Measurements from ENCODE around the gene EMC9. TPM values are rescaled to one million over a fixed set of nuclear protein-coding genes. Genes with fewer than 3 reads are reported as not detected.

The EMC9 gene
- polyA plus RNA-seq, 1 donor = 19.2 TPM

- DNase-seq = no peak
Observed at GRCh38 chr14:24092505-24093206, 48.7 kb downstream of the EMC9 start.

DNA sequence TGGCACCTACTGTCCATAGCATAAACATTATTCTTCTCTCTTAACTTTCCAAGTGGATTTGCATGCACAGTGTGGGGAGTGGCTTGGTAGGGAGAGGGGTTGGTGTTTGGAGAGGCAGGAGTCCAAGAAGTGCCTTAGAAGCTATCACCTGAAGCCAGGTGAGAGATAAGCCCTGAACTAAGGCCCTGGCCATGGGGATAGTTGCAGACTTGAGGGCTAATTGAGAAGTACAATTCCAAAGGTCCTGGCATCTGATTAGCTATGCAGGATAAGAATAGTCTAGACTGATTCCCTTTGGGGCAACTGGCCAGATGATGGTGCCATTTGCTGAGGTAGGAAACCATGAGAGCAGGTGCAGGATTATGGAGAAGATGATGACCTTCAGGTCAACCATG lies 49.3 kb downstream of the EMC9 start:
- DNase-seq = no peak

DNA sequence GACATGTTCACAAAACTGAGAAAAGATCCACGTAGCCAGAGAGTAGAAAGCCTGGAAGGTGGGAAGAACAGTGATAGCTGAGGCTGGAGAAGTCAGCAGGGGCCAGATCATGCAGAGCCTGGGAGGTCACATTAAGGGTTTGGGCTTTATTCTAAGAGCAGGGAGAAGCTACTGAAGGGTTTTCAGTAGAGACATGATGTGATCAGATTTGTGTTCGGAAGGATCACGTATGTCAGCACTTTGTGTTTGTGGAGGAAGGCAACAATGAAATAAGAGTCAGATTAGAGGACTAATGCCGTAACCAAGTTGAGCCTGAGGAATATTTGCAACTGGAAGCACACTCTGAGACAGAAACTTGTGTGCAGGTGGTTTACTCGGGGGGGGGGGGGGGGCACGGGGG lies 51.5 kb downstream of the EMC9 start:
- no peak for DNase-seq

Other genes with a start within 250 kb of the EMC9 start
- gene DHRS4, start 187.8 kb downstream of the EMC9 start, polyA plus RNA-seq (ENCODE audit: insufficient read length) = 43.3 TPM
- gene DHRS4L2, start 152.7 kb downstream of the EMC9 start, polyA plus RNA-seq (ENCODE audit: insufficient read length) = 39.6 TPM
- gene CARMIL3, start 89.6 kb downstream of the EMC9 start, polyA plus RNA-seq (ENCODE audit: insufficient read length) = 2.4 TPM
- gene CPNE6, start 70.0 kb downstream of the EMC9 start, polyA plus RNA-seq (ENCODE audit: insufficient read length) = 0.18 TPM
- gene PCK2, start 47.3 kb downstream of the EMC9 start, polyA plus RNA-seq (ENCODE audit: insufficient read length) = 35.8 TPM
- gene DCAF11, start 26.8 kb downstream of the EMC9 start, polyA plus RNA-seq (ENCODE audit: insufficient read length) = 75.4 TPM
- gene NRL, start 26.6 kb downstream of the EMC9 start, polyA plus RNA-seq (ENCODE audit: insufficient read length) = 2.6 TPM
- 1.1 TPM for gene FITM1, start 10.9 kb downstream of the EMC9 start, polyA plus RNA-seq (ENCODE audit: insufficient read length)
- gene PSME1, start 5.4 kb downstream of the EMC9 start, polyA plus RNA-seq (ENCODE audit: insufficient read length) = 191 TPM
- 158 TPM for gene PSME2, start 5.0 kb upstream of the EMC9 start, polyA plus RNA-seq (ENCODE audit: insufficient read length)
- 57.5 TPM for gene RNF31, start 5.9 kb upstream of the EMC9 start, polyA plus RNA-seq (ENCODE audit: insufficient read length)
- 64.5 TPM for gene IRF9, start 19.7 kb upstream of the EMC9 start, polyA plus RNA-seq (ENCODE audit: insufficient read length)
- 88.7 TPM for gene REC8, start 30.5 kb upstream of the EMC9 start, polyA plus RNA-seq (ENCODE audit: insufficient read length)
- gene IPO4, start 47.2 kb upstream of the EMC9 start, polyA plus RNA-seq (ENCODE audit: insufficient read length) = 35.6 TPM
- gene TM9SF1, start 53.9 kb upstream of the EMC9 start, polyA plus RNA-seq (ENCODE audit: insufficient read length) = 39.7 TPM
- 13.3 TPM for gene TSSK4, start 64.1 kb upstream of the EMC9 start, polyA plus RNA-seq (ENCODE audit: insufficient read length)
- gene CHMP4A, start 71.9 kb upstream of the EMC9 start, polyA plus RNA-seq (ENCODE audit: insufficient read length) = 63.7 TPM
- gene MDP1, start 74.5 kb upstream of the EMC9 start, polyA plus RNA-seq (ENCODE audit: insufficient read length) = 8.4 TPM
- gene NEDD8, start 90.8 kb upstream of the EMC9 start, polyA plus RNA-seq (ENCODE audit: insufficient read length) = 231 TPM
- 121 TPM for gene GMPR2, start 91.3 kb upstream of the EMC9 start, polyA plus RNA-seq (ENCODE audit: insufficient read length)
- gene TINF2, start 101.0 kb upstream of the EMC9 start, polyA plus RNA-seq (ENCODE audit: insufficient read length) = 62.4 TPM
- gene TGM1, start 121.6 kb upstream of the EMC9 start, polyA plus RNA-seq (ENCODE audit: insufficient read length) = 2.3 TPM
- 18.8 TPM for gene RABGGTA, start 130.0 kb upstream of the EMC9 start, polyA plus RNA-seq (ENCODE audit: insufficient read length)
- gene DHRS1, start 158.2 kb upstream of the EMC9 start, polyA plus RNA-seq (ENCODE audit: insufficient read length) = 48.9 TPM
- gene NOP9, start 158.3 kb upstream of the EMC9 start, polyA plus RNA-seq (ENCODE audit: insufficient read length) = 29.0 TPM
- gene CIDEB, start 166.4 kb upstream of the EMC9 start, polyA plus RNA-seq (ENCODE audit: insufficient read length) = 24.8 TPM
- 4.6 TPM for gene LTB4R2, start 168.5 kb upstream of the EMC9 start, polyA plus RNA-seq (ENCODE audit: insufficient read length)
- 6.7 TPM for gene LTB4R, start 169.9 kb upstream of the EMC9 start, polyA plus RNA-seq (ENCODE audit: insufficient read length)
- gene ADCY4, start 193.5 kb upstream of the EMC9 start, polyA plus RNA-seq (ENCODE audit: insufficient read length) = 22.4 TPM
- 3.5 TPM for gene RIPK3, start 198.4 kb upstream of the EMC9 start, polyA plus RNA-seq (ENCODE audit: insufficient read length)
- 70.3 TPM for gene NFATC4, start 226.6 kb upstream of the EMC9 start, polyA plus RNA-seq (ENCODE audit: insufficient read length)

Measured in left kidney (tissue), 2 donors.